Mesenchymal stem cell (in vitro differentiated cells and primary cell): ENCODE results near the gene HNRNPLL.

Source experiments
- DNase-seq: peaks from one replicate; pipeline ENCODE4 v3.0.0-alpha.2; 2013
- H2AFZ ChIP-seq: one replicate; pipeline ENCODE4 v1.6.1; 2013; ENCODE audit warnings: low read depth, mild to moderate bottlenecking, control low read depth, inconsistent platforms, low read length, moderate library complexity
- H2AK5ac ChIP-seq: 2 replicates; pipeline ENCODE4 v1.6.1; 2013; ENCODE audit warnings: low read length, moderate library complexity, mild to moderate bottlenecking, inconsistent platforms; ENCODE audit not compliant: severe bottlenecking
- H2BK120ac ChIP-seq: one replicate; pipeline ENCODE4 v1.6.1; 2013; ENCODE audit warnings: low read depth, mild to moderate bottlenecking, inconsistent platforms, low read length, moderate library complexity
- H2BK12ac ChIP-seq, 2 experiments: one replicate each; pipeline ENCODE4 v1.6.1; 2013; ENCODE audit warnings: inconsistent platforms in 2 of 2, low read length in 2 of 2, mild to moderate bottlenecking in 2 of 2, moderate library complexity in 2 of 2, control low read depth in 1 of 2
- H2BK15ac ChIP-seq: one replicate; pipeline ENCODE4 v1.6.1; 2013; ENCODE audit warnings: mild to moderate bottlenecking, low read depth, inconsistent platforms; ENCODE audit not compliant: poor library complexity, severe bottlenecking
- H2BK5ac ChIP-seq: 2 replicates; pipeline ENCODE4 v1.6.1; 2013; ENCODE audit warnings: low read depth, mild to moderate bottlenecking, low read length, control low read depth, inconsistent platforms; ENCODE audit not compliant: poor library complexity, severe bottlenecking
- H3K14ac ChIP-seq, 2 experiments: one replicate each; pipeline ENCODE4 v1.6.1; 2013; ENCODE audit warnings: inconsistent platforms in 2 of 2, low read length in 2 of 2, control low read depth in 1 of 2, mild to moderate bottlenecking in 1 of 2, moderate library complexity in 1 of 2
- H3K18ac ChIP-seq, 2 experiments: one replicate each; pipeline ENCODE4 v1.6.1; 2013; ENCODE audit warnings: inconsistent platforms in 2 of 2, low read length in 2 of 2, control low read depth in 1 of 2, low read depth in 1 of 2, mild to moderate bottlenecking in 1 of 2
- H3K23ac ChIP-seq, 2 experiments: one replicate each; pipeline ENCODE4 v1.6.1; 2013; ENCODE audit warnings: inconsistent platforms in 2 of 2, low read length in 2 of 2, mild to moderate bottlenecking in 2 of 2, moderate library complexity in 2 of 2, control low read depth in 1 of 2
- H3K27ac ChIP-seq: 2 replicates; pipeline ENCODE4 v1.5.1; 2013; ENCODE audit warnings: mild to moderate bottlenecking, moderate library complexity, low read length, control low read depth, inconsistent platforms; ENCODE audit not compliant: poor library complexity, severe bottlenecking
- H3K27me3 ChIP-seq, 2 experiments: 2 replicates each; pipeline versions ENCODE4 v1.6.1 to v1.7.0; 2013; ENCODE audit warnings: low read length in 2 of 2, mild to moderate bottlenecking in 2 of 2, moderate library complexity in 2 of 2, control low read depth in 1 of 2, inconsistent platforms in 1 of 2; ENCODE audit not compliant: control insufficient read depth in 1 of 2, insufficient read depth in 1 of 2
- H3K36me3 ChIP-seq, 2 experiments: 2 replicates each; pipeline versions ENCODE4 v1.6.1 to v1.7.0; 2013; ENCODE audit warnings: low read length in 2 of 2, control low read depth in 1 of 2, inconsistent platforms in 1 of 2, low read depth in 1 of 2, mild to moderate bottlenecking in 1 of 2; ENCODE audit not compliant: insufficient read depth in 2 of 2, control insufficient read depth in 1 of 2
- H3K4ac ChIP-seq, 2 experiments: one replicate each; pipeline ENCODE4 v1.6.1; 2013; ENCODE audit warnings: inconsistent platforms in 2 of 2, low read length in 2 of 2, mild to moderate bottlenecking in 2 of 2, moderate library complexity in 2 of 2, control low read depth in 1 of 2, low read depth in 1 of 2
- H3K4me1 ChIP-seq: 2 replicates; pipeline ENCODE4 v1.6.1; 2013; ENCODE audit warnings: low read depth, low read length, control low read depth; ENCODE audit not compliant: control insufficient read depth, insufficient read depth
- H3K4me2 ChIP-seq: 2 replicates; pipeline ENCODE4 v1.6.1; 2013; ENCODE audit warnings: low read length, mild to moderate bottlenecking, inconsistent platforms; ENCODE audit not compliant: poor library complexity, severe bottlenecking
- H3K4me3 ChIP-seq, 2 experiments: 2 replicates each; pipeline versions ENCODE4 v1.5.1 to v1.7.0; 2013; ENCODE audit warnings: low read length in 2 of 2, mild to moderate bottlenecking in 2 of 2, control low read depth in 1 of 2, low read depth in 1 of 2; ENCODE audit not compliant: insufficient read depth in 1 of 2
- H3K79me1 ChIP-seq: replicated peaks from 2 replicates; pipeline ENCODE4 v1.6.1; 2013; ENCODE audit warnings: mild to moderate bottlenecking, control low read depth, low read length, inconsistent platforms; ENCODE audit not compliant: poor library complexity, severe bottlenecking
- H3K9ac ChIP-seq: 2 replicates; pipeline ENCODE4 v1.7.0; 2013; ENCODE audit warnings: mild to moderate bottlenecking, low read length, moderate library complexity
- H3K9me3 ChIP-seq: 2 replicates; pipeline ENCODE4 v1.7.0; 2013; ENCODE audit warnings: mild to moderate bottlenecking, low read length; ENCODE audit not compliant: control insufficient read depth
- H4K8ac ChIP-seq: one replicate; pipeline ENCODE4 v1.6.1; 2013; ENCODE audit warnings: inconsistent platforms, mild to moderate bottlenecking, low read length, moderate library complexity
- H4K91ac ChIP-seq: one replicate; pipeline ENCODE4 v1.6.1; 2013; ENCODE audit warnings: mild to moderate bottlenecking, low read length, inconsistent platforms
- WGBS: methylation state at CpG from one replicate; pipeline ENCODE4 v1.1.7; 2013; ENCODE audit warnings: mixed read lengths; 5-methylcytosine and 5-hydroxymethylcytosine counted together

The HNRNPLL gene

DNA sequence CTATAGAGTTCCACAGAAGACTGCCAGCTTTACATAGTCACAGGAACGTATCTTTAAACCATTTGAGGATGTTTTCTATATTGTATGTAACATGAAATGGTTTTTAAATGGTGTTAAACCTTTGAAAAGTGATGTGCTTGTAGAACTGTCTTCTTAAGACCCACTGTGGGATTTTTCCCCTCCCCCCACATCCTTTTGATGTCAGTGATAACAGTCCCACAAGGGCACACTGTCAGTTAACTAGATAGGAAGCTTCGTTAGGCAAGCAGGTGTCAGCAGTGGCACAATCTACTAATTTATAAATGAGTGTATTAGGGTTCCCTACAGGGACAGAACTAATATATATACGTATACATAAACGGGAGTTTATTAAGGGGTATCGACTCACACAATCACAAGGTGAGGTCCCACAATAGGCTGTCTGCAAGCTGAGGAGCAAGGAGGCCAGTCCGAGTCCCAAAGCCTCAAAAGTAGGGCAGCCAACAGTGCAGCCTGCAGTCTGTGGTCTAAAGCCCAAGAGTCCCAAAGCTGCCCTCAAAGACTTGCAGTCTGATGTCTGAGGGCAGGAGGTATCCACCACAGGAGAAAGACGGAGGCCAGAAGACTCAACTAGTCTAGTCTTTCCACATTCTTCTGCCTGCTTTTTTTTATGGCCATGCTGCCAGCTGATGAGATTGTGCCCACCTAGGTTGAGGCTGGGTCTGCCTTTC, 23.8 kb upstream of the HNRNPLL start:
- no peak for DNase-seq
- Histone ChIP-seq H4K91ac (peak overlapping the region; percentile 8), H3K23ac (no peak overlapping the region), H3K4me1 (no peaks in the 10 kb centered on the region), H2BK5ac (no peak overlapping the region), H3K27me3 (peaks cover 0 to 8% of the 10 kb centered on the region in 2 experiments), H3K14ac (no peak overlapping the region), H4K8ac (no peak overlapping the region), H3K4ac (no peak overlapping the region), H2BK120ac (no peak overlapping the region), H2BK15ac (no peak overlapping the region), H3K9ac (no peak overlapping the region), H3K18ac (no peak overlapping the region), H2BK12ac (no peak overlapping the region), H3K4me3 (no peak overlapping the region), H3K4me2 (no peak overlapping the region), H2AFZ (no peak overlapping the region), H3K9me3 (no peaks in the 10 kb centered on the region), H3K27ac (no peak overlapping the region), H3K36me3 (no peaks in the 10 kb centered on the region), H3K79me1 (no peaks in the 10 kb centered on the region), H2AK5ac (no peak overlapping the region)
- 93% methylated on average over 5 of the region's 7 CpGs for WGBS

DNA sequence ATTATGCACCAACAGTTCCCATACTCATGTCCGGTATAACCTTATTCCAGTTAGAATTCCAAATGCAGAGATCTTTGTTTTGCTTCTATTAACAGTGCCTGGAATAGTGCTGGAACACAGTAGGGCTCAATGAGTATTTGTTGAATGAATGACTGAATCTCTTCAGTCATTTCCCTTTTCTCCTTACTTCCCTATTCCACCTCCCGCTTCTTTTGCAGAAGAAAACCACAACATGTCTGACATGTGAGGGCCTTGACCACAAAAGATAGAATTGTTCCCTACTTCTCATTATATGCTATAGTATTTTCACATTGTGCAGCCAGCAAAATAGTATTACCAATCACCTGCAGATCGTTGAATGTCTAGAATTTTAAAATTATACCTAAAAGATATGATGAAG, 19.5 kb upstream of the HNRNPLL start:
- no peaks in the 10 kb centered on the region for H3K9me3 ChIP-seq
- H3K4me1 ChIP-seq, result no peaks in the 10 kb centered on the region
- no peak overlapping the region for H2AK5ac ChIP-seq
- no peak overlapping the region for H4K91ac ChIP-seq
- DNase-seq, result no peak
- H4K8ac ChIP-seq, result no peak overlapping the region
- no peak overlapping the region for H3K27ac ChIP-seq
- no peak overlapping the region for H2BK120ac ChIP-seq
- H3K4me3 ChIP-seq, result no peak overlapping the region
- no peak overlapping the region for H3K18ac ChIP-seq
- no peak overlapping the region for H3K14ac ChIP-seq
- H2BK15ac ChIP-seq, result no peak overlapping the region
- H2AFZ ChIP-seq, result no peak overlapping the region
- WGBS, result 96% methylated on average over 2 of the region's 3 CpGs
- no peak overlapping the region for H3K4ac ChIP-seq
- H2BK5ac ChIP-seq, result no peak overlapping the region
- no peak overlapping the region for H3K9ac ChIP-seq
- no peaks in the 10 kb centered on the region for H3K36me3 ChIP-seq
- H3K4me2 ChIP-seq, result no peak overlapping the region
- H3K27me3 ChIP-seq, result peaks cover 7 to 8% of the 10 kb centered on the region in 2 experiments
- H3K23ac ChIP-seq, result no peak overlapping the region
- no peaks in the 10 kb centered on the region for H3K79me1 ChIP-seq
- H2BK12ac ChIP-seq, result no peak overlapping the region

DNA sequence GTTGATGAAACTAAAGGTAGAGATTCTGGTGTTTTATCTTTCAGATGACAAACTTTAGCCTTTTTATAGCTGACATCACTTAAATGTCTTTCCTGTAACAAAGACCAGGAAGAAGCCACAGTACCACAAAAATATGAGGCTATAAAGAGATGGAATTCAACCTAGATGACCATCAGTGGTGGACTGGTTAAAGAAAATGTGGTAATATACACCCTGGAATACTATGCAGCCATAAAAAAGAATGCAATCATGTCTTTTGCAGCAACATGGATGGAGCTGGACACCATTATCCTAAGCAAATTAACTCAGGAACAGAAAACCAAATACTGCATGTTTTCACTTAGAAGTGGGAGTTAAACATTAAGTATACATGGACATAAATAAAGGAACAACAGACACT, 18.3 kb upstream of the HNRNPLL start:
- Histone ChIP-seq H2BK12ac (no peak overlapping the region), H2BK5ac (no peak overlapping the region), H3K4me2 (no peak overlapping the region), H3K18ac (no peak overlapping the region), H3K23ac (no peak overlapping the region), H2BK120ac (no peak overlapping the region), H3K9ac (no peak overlapping the region), H3K4me1 (no peaks in the 10 kb centered on the region), H3K9me3 (no peaks in the 10 kb centered on the region), H2AK5ac (no peak overlapping the region), H3K14ac (no peak overlapping the region), H3K79me1 (no peaks in the 10 kb centered on the region), H3K4ac (no peak overlapping the region), H4K8ac (no peak overlapping the region), H3K4me3 (no peak overlapping the region), H2BK15ac (no peak overlapping the region), H2AFZ (no peak overlapping the region), H3K27ac (no peak overlapping the region), H3K36me3 (no peaks in the 10 kb centered on the region), H4K91ac (no peak overlapping the region), H3K27me3 (peaks cover under 1 to 9% of the 10 kb centered on the region in 2 experiments)
- DNase-seq, result no peak

DNA sequence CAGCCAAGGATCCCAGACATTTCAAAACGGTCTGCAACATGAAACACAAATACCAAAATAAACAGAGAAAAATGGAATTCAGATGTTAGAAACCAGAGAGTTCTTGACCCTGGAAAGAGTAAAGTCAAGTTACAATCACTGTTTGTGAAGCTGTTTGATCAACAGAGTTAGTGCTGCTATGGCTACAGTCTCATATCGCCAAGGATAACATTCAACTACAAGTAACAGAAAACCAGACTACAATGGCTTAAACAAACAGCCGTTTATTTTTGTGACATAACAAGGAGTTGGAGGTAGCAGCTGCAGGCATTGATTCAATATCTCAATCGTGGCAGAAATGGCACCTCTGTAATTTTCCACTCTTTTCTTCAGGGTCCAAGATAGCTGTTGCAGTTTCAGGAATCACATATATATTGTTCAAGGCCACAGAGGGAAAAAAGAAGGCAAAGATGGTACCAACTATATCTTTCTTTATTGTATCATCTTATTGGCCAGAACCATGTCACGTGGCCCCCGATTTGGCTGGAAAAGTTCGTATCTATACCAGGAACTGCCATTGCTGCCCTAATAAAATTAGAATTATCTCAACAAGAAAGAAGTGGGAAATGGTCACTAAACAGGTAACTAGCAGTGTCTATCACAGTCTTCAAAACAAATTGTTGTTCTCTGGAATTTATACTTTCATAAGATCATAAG, 17.7 kb upstream of the HNRNPLL start:
- Histone ChIP-seq H4K8ac (no peak overlapping the region), H3K9ac (peak overlapping the region; percentile 42), H3K27ac (no peak overlapping the region), H3K23ac (no peak overlapping the region), H3K4me1 (no peaks in the 10 kb centered on the region), H3K79me1 (no peaks in the 10 kb centered on the region), H3K36me3 (no peaks in the 10 kb centered on the region), H3K27me3 (peaks cover 0 to 9% of the 10 kb centered on the region in 2 experiments), H3K4me2 (no peak overlapping the region), H2BK12ac (no peak overlapping the region), H3K4ac (no peak overlapping the region), H4K91ac (no peak overlapping the region), H2BK120ac (no peak overlapping the region), H2BK15ac (no peak overlapping the region), H2AK5ac (no peak overlapping the region), H3K9me3 (no peaks in the 10 kb centered on the region), H3K14ac (no peak overlapping the region), H3K4me3 (no peak overlapping the region), H3K18ac (no peak overlapping the region), H2BK5ac (no peak overlapping the region), H2AFZ (no peak overlapping the region)
- DNase-seq, result peak; percentile 70
- 79% methylated on average over 6 of the region's 7 CpGs for WGBS
